ENCODE results near the gene SLC17A5.

Gene SLC17A5

GRCh38 chr6:73667798-73668197, 14.0 kb upstream of the SLC17A5 start:
- no peak for DNase-seq (ENCODE audit: low read depth in 1 of 2, low spot score in 1 of 2)

- no peak for DNase-seq (ENCODE audit: low read depth in 1 of 2, low spot score in 1 of 2)
These were observed 12.6 kb upstream of the SLC17A5 start for GRCh38 chr6:73666393-73666792.

GRCh38 chr6:73665686-73666319, 12.0 kb upstream of the SLC17A5 start:
- no peak for DNase-seq (ENCODE audit: low read depth in 1 of 2, low spot score in 1 of 2)

GRCh38 chr6:73664701-73665100, 10.9 kb upstream of the SLC17A5 start:
- DNase-seq (ENCODE audit: low read depth in 1 of 2, low spot score in 1 of 2), result no peak

GRCh38 chr6:73657201-73657600, 3.4 kb upstream of the SLC17A5 start:
- no peak for DNase-seq (ENCODE audit: low read depth in 1 of 2, low spot score in 1 of 2)

GRCh38 chr6:73656531-73657145, 2.8 kb upstream of the SLC17A5 start:
- no peak for DNase-seq (ENCODE audit: low read depth in 1 of 2, low spot score in 1 of 2)

GRCh38 chr6:73655341-73655917, 1.6 kb upstream of the SLC17A5 start:
- no peak for DNase-seq (ENCODE audit: low read depth in 1 of 2, low spot score in 1 of 2)

GRCh38 chr6:73652637-73653570, 888 bp downstream of the SLC17A5 start:
- peak; percentile 36 to 45 for DNase-seq (ENCODE audit: low read depth in 1 of 2, low spot score in 1 of 2)

GRCh38 chr6:73649783-73650182, 4.0 kb downstream of the SLC17A5 start:
- no peak for DNase-seq (ENCODE audit: low read depth in 1 of 2, low spot score in 1 of 2)

GRCh38 chr6:73648166-73648565, 5.6 kb downstream of the SLC17A5 start:
- no peak for DNase-seq (ENCODE audit: low read depth in 1 of 2, low spot score in 1 of 2)

- DNase-seq (ENCODE audit: low read depth in 1 of 2, low spot score in 1 of 2), result no peak
These were observed 8.7 kb downstream of the SLC17A5 start for GRCh38 chr6:73644941-73645591.

- DNase-seq (ENCODE audit: low read depth in 1 of 2, low spot score in 1 of 2), result no peak
These were observed 9.8 kb downstream of the SLC17A5 start for GRCh38 chr6:73644030-73644429.

- no peak for DNase-seq (ENCODE audit: low read depth in 1 of 2, low spot score in 1 of 2)
These were observed 11.3 kb downstream of the SLC17A5 start for GRCh38 chr6:73642530-73642929.

- DNase-seq (ENCODE audit: low read depth in 1 of 2, low spot score in 1 of 2), result no peak
These were observed 13.5 kb downstream of the SLC17A5 start for GRCh38 chr6:73640179-73640750.

GRCh38 chr6:73639040-73639439, 14.8 kb downstream of the SLC17A5 start:
- no peak for DNase-seq (ENCODE audit: low read depth in 1 of 2, low spot score in 1 of 2)

GRCh38 chr6:73637404-73637803, 16.4 kb downstream of the SLC17A5 start:
- no peak for DNase-seq (ENCODE audit: low read depth in 1 of 2, low spot score in 1 of 2)

- no peak for DNase-seq (ENCODE audit: low read depth in 1 of 2, low spot score in 1 of 2)
These were observed 17.7 kb downstream of the SLC17A5 start for GRCh38 chr6:73636048-73636447.

GRCh38 chr6:73632346-73632745, 21.4 kb downstream of the SLC17A5 start:
- DNase-seq (ENCODE audit: low read depth in 1 of 2, low spot score in 1 of 2), result no peak

GRCh38 chr6:73631849-73632248, 21.9 kb downstream of the SLC17A5 start:
- no peak for DNase-seq (ENCODE audit: low read depth in 1 of 2, low spot score in 1 of 2)

- DNase-seq (ENCODE audit: low read depth in 1 of 2, low spot score in 1 of 2), result no peak
These were observed 23.4 kb downstream of the SLC17A5 start for GRCh38 chr6:73630401-73630800.

GRCh38 chr6:73624896-73625295, 28.9 kb downstream of the SLC17A5 start:
- no peak for DNase-seq (ENCODE audit: low read depth in 1 of 2, low spot score in 1 of 2)
